DMS 273 (cell line): ENCODE data around the gene BRD3.

Experiments used
- DNase-seq: peaks from one replicate; lab custom pipeline; 2025; ENCODE audit not compliant: unreplicated experiment; lab: John Stamatoyannopoulos, UW

The BRD3 gene

GRCh38 chr9:134040176-134040565 lies 27.7 kb downstream of the BRD3 start:
- no peak for DNase-seq

DNA sequence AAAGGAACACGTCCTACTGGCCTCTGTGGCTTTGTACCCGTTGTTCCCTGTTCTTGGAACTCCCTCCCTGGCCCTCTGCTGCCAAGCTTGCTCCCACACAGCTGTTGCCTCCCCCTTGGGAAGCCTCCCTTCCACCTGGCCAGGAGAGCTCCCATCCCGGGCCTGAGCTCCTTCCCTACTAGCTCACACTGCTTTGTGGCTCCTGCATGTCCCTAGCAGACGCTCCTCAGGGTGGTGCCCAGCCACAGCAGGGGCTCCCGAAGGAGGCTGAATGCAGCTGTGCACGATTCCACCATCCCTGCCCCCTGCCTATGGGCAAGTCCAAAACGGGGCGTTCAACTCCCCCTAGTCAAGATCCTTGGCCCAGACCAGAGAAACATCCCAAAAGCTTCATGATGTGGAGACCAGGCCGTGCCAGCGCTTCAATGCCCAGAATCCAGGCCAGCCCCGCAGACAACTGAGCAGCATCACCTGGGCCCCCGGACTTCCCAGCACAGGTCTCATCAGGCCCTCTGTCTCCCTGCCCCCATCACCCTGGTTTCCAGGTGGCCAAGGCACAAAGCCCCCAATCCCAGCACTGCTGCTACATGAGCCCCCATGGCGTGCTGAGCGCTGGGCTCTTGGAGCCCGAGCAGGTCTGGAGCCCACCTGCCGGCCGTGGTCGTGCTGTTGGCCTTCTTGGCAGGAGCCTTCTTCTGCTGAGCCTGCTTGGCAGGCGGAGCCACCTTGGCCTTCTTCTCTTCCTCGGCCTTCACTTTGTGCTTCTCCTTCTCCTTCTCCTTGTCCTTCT lies 28.2 kb downstream of the BRD3 start:
- no peak for DNase-seq

GRCh38 chr9:134037641-134038040 lies 30.2 kb downstream of the BRD3 start:
- no peak for DNase-seq

DNA sequence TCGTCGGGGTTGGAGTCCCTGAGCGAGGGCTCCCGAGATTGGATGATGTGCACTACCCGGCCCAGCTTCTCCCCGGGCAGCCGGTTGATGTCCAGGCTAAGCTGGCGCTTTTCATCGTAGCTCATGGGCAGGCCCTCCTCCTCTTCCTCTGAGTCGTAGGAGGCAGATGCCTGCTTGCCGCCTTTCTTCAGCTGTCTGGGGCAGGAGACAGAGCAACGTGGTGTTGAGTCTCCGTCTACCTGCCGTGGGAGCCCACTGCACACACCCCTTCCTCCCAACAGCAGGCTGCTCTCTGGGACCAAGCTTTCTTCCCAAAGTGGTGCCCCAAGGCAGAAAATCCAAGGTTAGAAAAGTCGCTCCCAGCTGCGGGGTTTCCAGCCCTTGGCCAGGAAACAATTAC lies 31.7 kb downstream of the BRD3 start:
- DNase-seq: no peak

DNA sequence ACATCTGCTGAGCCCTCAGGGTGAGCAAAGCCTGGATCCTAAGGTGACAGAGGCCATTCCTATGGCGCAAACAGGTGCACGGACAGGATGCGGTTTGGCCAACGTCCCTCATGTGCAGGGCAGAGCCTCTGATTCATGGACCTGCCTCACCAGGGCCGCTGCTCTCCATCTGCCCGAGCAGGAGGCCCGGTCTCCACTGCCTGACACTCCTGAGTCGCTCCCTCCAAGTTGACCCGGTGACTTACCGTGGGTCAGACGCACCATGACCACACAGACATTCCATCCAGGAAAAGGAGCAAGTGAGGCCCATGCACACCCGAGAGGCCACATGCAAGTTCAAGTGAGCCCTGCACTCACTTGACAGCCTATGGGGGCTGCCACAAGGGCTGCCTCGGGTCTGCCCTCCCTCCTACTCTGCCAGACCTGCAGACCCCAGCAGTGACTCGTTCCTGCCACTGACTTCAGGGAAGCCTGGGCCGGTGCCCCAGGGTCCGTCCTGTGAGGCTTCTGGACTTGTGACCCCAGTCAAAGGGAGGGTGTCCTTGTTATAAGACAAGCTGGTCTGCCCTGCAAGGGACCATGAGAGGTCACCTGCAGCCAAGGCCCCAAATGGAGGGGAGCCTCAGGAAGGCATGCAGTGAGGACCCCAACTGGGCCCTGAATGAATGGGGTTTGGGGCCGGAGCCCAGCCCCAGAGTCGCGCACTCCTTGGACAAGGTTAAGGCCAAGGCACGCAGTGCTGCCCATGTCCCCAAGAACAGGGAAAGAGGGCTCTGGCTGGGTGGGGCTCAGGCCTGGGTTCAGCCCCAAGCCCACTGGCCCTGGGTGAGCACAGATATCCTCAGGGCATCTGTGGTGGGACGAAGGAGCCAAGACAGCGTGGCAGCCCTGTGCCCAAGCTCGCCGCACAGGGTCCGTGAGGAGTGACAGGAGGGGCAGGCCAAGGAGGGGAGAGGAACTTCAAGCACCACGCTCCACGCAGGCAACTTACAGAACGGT lies 32.5 kb downstream of the BRD3 start:
- no peak for DNase-seq

- no peak for DNase-seq
These were observed 33.4 kb downstream of the BRD3 start for GRCh38 chr9:134034215-134035040.

- no peak for DNase-seq
These were observed 34.2 kb downstream of the BRD3 start for GRCh38 chr9:134033516-134034214.

GRCh38 chr9:134032456-134033222 lies 35.2 kb downstream of the BRD3 start:
- DNase-seq: no peak

- DNase-seq: no peak
These were observed 36.0 kb downstream of the BRD3 start for GRCh38 chr9:134031783-134032182.

DNA sequence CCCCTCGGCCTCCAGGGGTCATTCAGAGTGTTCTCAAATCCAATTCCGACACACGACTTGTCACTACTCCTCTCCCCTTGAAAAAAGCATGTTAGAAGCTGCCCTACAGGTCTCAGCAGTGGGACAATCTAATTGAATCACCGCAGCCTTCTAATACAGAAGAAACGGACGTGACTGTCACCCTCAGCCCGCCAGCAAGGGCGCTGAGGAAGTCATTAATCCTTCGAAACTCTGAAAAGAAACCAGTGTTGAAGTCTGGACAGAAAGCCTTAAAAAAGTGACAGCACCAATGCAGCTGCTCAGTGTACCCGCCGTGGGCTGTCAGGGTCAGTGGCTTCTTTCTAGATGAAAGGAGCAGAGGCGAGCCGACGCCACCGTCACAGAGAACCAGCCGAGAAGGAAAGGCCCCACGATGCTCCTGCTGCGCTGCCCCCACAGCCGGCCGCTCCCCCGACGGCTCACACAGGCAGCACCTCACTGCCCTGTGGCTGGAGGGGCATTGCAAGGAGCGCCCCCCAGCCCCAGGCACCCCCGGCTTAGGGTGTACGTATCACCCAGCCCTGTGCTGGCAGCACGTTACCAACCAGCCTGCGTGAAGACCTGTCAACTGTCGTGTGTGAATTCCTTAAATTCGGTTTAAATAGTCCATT lies 36.9 kb downstream of the BRD3 start:
- no peak for DNase-seq

DNA sequence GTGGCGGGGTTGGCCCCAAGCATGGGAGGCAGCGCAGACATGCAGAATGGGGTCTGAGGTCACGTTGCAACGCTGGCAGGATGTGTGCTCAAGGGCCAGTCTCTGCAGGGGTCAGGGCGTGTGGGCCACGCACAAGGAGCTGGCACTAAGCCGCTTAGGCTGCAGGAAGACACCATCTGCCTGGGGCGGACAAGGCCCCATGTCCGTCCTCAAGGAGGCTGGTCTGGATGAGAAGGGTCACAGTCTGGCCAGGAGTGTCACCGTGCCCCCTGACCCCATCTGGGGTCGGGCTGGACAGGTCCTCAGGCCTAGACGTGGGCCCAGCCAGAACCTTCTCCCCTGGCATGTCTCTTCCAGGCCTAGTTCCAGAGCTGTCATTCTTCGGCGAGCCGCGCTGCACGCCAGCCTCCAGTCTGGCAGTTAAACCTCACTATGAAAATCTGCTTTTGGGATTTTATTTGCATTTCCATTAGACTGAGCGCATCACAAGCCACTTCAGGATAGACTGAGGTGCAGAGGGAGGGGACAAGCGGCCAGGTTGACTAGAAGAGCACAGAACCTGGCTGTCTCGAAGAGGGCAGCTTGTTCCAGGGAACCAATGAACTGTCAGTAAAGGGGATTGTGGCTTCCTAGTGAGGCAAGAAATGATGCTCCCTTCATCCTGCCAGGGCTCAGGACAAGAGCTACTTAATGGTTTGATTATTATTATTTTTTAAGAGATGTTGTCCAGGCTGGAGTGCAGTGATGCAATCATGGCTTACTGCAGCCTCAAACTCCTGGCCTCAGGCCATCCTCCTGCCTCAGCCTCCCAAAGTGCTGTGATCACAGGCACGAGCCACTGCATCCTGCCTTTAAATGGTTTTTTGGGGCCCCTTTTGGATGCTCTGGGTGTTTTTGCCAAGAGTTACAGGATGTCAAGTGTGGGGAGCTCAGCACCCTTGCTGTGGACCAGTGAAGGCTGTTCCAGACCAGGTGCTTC lies 38.3 kb downstream of the BRD3 start:
- DNase-seq: no peak

DNA sequence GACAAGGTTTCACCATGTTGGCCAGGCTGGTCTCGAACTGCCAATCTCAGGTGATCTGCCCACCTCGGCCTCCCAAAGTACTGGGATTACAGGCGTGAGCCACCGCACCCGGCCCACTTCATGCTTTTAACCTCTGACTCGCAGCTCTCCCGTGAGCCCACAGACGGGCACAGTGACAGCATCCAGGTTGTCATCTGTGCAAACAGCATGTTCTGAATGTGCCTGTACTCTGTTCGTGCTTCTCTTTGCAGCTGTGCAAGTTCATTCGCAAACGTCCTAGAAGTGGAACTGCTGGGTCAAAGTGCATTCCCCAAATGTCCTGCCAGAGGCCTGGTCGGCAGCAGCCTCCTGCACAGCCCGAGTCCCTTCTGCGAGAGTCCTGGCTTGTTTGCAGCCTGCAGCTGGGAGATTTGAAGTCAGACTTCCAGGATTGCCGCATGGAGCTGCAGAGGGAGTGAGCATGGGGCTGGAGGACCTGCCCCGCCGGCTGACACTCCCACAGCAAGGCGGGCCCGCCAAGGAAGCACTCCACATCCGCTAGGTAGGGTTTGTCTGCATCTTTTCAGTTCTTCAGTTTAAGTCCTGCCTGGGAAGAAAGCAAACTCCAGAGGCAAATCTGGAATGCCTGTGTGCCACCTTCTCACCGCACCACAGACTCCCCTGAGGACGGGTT lies 39.1 kb downstream of the BRD3 start:
- no peak for DNase-seq

DNA sequence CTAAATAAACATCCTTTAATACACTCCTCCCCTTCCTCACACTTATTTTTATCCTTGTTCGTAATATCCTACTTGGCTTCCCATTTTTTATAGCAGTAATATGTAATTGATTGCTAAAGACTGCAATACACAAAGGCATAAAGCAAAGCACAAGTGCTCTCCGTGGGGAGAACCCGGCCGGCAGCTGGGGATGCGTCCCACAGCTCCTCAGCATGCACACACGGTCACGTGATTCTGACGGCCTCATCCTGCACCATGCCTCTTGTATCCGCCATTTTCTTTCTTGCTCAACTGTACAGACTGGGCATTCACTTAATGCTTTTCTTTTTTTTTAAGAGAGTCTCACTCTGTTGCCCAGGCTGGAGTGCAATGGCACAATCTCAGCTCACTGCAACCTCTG lies 39.8 kb downstream of the BRD3 start:
- DNase-seq: no peak

DNA sequence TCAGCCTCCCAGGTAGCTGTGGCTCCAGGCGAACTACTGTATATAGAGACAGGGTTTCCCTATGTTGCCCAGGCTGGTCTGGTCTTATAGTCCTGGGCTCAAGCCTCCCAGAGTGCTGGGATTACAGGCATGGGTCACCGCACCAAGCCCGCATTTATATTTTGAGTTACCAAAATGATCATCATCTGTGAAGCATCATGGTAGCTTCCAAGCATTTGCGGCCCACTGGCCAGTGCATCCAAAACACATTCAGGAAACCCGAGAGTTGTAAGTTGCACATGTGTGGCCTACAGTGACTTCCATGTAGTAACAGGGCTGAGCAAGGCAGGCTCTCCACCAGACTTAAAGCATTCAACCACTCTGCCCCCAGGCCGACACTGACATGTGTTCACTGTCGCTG lies 40.3 kb downstream of the BRD3 start:
- no peak for DNase-seq

DNA sequence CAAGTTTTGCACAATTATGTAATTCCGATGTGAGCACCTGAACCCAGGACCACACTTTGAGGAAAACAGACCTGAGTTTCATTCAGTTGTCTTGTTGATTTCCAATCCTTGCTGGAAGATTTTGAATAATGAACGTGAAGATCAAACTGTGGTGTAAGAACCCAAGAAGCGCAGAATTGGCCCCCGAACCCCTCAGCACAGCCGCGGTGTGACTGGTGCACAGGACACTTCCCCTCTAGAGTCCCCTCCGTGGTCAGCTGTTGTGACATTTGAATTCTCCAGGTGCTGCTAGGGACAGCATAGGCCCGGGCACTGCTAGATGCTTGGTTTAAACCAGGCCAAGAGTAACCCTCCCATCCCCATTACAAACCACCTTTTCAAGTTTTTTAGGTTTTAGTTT lies 40.8 kb downstream of the BRD3 start:
- no peak for DNase-seq

DNA sequence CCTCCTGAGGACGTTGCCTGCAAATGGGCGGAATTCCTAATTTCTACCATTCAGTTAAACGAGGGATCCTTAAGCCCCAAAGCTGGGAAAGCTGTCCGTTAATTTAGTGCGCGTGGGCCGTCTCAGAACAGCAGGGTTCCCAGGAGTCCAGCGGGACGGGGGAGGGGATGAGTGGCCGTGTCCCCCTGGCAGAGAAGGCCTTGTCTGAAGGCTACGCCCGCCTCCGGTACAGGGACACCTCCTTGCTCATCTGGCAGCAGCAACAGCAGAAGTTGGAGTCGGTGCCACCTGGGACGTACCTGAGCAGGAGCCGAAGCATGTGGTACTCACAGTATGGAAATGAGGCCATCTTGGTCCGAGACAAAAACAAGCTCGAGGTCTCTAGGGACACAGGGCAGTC lies 41.2 kb downstream of the BRD3 start:
- no peak for DNase-seq
